ENCODE results near the gene ICE2.

Gene ICE2

DNA sequence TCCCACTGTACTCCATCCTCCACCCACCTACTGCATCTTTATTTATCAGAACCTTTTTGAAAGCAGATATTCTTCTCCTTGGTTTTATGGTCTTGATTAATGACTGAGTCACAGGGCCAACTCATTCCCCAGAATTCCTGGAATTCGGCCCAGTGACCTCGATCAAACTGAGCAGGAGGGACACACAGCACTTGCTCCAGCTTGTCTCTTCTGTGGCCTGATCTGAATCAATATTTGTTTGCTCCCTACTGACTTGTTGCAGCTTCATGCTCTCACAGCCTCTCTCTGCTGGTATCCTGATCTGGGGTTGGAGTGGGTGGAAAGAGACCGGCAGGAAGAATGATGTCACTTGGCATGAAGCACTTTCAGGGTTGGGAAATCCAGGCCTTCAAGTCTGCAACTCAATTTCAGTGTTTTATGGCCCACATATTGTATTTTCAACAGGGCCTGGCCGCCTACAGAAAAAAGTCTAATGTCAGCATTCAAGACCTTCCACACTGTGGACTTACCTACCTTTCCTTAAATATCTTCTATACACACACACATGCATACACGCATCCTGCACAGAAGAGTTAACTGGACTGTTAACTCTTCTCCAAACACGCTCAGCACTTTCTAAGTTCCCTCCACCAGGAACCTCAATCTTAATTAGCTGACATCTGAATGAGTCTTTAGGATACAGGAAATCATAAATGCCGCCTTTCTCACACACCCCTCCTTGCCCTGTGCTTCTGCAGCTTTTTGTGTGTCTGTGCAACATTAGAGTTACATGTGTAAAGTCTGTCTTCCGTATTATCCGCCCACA lies 85.8 kb downstream of the ICE2 start:
- in situ Hi-C loops (cut with MboI; ENCODE audit: low pct_unique_long_range_greater_than_20kb, low sequenced_read_pairs, unreplicated experiment): no loop called here
- DNase-seq (ENCODE audit: low spot score): no peak
- TF ChIP-seq, protein P1, sequence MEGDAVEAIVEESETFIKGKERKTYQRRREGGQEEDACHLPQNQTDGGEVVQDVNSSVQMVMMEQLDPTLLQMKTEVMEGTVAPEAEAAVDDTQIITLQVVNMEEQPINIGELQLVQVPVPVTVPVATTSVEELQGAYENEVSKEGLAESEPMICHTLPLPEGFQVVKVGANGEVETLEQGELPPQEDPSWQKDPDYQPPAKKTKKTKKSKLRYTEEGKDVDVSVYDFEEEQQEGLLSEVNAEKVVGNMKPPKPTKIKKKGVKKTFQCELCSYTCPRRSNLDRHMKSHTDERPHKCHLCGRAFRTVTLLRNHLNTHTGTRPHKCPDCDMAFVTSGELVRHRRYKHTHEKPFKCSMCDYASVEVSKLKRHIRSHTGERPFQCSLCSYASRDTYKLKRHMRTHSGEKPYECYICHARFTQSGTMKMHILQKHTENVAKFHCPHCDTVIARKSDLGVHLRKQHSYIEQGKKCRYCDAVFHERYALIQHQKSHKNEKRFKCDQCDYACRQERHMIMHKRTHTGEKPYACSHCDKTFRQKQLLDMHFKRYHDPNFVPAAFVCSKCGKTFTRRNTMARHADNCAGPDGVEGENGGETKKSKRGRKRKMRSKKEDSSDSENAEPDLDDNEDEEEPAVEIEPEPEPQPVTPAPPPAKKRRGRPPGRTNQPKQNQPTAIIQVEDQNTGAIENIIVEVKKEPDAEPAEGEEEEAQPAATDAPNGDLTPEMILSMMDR (IDR thresholded peaks at IDR 0.05; ENCODE audit: extremely low read depth, insufficient read depth, missing control alignments): no peak

DNA sequence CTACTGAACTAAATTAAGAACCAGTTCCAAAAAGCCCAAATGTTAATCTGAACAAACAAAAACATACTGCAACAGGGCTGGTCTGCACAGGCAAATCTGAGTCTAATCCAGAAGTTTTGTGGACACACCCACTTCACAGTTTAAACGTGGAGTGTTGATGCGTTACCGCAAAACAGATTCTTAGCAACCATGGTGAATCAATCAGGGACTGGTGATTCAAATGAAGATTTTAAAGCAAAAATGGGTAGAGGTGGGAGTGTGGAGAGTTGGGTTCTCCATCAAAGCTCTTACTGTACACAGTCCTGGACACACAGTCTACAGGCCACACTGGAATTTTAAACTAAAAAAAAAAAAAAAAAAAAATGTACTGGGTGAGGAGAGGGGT lies 86.3 kb downstream of the ICE2 start:
- TF ChIP-seq, protein P1 (IDR thresholded peaks at IDR 0.05; ENCODE audit: extremely low read depth, insufficient read depth, missing control alignments): no peak
- in situ Hi-C loops (cut with MboI; ENCODE audit: low pct_unique_long_range_greater_than_20kb, low sequenced_read_pairs, unreplicated experiment): no loop called here
- DNase-seq (ENCODE audit: low spot score): no peak

DNA sequence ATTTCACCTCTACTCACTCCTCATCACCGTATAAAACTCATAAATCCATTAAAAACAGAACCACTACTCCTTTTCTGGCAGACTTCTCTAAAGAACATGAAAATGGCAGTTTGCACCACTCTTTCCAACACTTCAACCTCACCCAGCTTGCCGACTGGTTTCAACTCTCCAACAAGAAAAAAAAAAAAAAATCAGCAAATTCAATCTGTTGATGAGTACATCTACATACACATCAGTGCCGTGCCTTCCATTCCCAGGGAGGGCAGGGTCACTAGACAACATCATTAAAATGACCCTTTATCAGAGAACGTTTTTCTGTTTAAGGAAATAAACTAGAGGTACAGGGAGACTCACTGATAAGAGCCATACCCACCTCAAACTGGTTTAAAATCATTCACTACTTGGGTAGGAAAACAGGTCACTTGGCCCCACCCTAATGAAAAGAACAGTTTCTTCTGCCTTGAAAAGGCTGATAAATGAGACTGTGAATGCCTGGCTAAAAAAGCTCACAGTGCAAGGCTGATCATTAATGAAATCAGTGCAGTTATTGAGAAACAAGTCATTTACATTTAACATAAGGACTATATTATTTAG lies 87.1 kb downstream of the ICE2 start:
- TF ChIP-seq, protein P1 (IDR thresholded peaks at IDR 0.05; ENCODE audit: extremely low read depth, insufficient read depth, missing control alignments): no peak
- in situ Hi-C loops (cut with MboI; ENCODE audit: low pct_unique_long_range_greater_than_20kb, low sequenced_read_pairs, unreplicated experiment): no loop called here
- no peak for DNase-seq (ENCODE audit: low spot score)

DNA sequence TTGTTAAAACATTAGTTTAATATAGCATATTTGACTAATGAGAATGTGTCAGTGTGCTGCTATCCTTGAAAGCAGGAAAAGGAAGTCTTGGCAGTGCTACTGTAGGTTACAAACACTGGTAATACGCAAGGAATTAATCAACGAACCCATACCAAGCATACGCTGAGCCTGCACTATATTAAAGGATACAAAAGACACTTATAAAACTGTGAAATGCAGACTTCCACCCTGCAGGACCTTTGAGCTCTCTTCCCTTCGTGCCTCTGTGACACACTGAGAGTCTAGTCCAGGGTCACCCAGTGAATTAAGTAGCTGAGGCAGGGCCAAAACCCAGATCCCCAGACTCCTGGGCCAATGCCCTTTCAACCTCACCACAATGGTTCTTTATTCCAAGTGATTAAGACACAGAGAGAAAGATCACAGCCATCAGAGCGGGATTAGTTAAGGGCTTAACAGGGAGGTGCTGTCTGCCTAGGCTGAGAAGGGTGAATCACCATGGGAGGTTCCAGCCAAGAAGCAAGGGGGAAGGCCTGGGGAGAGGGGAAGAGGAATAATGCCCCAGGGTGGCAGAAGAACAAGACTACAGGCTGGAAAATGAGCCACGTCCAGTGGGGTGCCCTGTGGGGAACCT lies 88.0 kb downstream of the ICE2 start:
- TF ChIP-seq, protein P1 (IDR thresholded peaks at IDR 0.05; ENCODE audit: extremely low read depth, insufficient read depth, missing control alignments): no peak
- in situ Hi-C loops (cut with MboI; ENCODE audit: low pct_unique_long_range_greater_than_20kb, low sequenced_read_pairs, unreplicated experiment): no loop called here
- no peak for DNase-seq (ENCODE audit: low spot score)

DNA sequence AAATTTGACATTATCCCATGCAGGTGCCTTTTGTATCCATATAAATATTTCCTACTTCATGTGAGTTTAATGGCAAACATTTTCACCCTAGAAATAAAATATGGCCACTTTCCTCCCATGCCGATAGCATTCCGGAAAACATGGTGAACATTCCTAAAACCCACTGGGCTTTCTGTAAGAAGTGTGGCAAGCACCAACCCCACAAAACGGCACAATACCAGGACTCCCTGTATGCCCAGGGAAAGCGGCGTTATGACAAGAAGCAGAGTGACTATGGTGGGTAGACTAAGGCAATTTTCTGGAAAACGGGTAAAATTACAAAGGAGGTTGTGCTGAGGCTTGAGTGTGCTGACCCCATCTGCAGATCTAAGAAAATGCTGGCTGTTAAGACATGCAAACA lies 88.7 kb downstream of the ICE2 start:
- in situ Hi-C loops (cut with MboI; ENCODE audit: low pct_unique_long_range_greater_than_20kb, low sequenced_read_pairs, unreplicated experiment): no loop called here
- TF ChIP-seq, protein P1 (IDR thresholded peaks at IDR 0.05; ENCODE audit: extremely low read depth, insufficient read depth, missing control alignments): no peak
- DNase-seq (ENCODE audit: low spot score): no peak

DNA sequence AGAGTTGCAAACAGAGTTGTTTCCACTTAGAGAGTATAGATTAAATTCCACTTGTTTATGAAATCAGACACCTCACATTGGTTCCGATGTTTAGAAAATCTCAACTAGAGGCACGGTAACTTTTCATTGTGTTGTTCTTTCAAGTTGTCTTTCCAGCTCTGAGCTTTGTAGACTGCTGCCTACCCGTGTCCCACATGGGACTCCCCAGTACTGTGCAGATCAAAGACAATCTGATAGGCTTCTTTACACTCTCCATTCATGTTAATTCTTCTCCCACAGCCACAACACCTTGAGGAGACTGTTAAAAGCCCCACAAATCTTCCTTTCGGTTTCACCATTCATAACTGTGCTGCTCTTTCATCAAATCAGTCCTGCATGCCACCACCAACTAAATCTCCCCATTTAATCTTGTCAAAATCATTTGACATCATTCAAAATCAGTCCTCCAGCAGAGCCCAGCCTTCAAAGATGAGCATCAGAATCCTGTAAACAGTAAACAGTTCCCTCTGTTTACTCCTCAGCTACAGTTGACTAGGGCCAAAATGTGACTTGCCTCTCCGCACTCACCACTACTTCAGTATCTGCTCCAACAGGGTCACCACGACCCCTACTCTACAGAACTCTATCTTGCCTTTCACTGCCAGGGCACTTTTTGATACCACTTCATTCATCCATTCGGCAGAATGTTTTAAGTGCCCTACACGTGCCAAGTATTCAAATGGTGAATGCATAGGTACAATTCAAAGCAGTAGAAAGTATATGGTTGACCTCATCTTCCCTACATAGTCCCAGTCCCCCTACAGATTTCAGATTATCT lies 89.5 kb downstream of the ICE2 start:
- DNase-seq (ENCODE audit: low spot score): peak; percentile 60
- TF ChIP-seq, protein P1 (IDR thresholded peaks at IDR 0.05; ENCODE audit: extremely low read depth, insufficient read depth, missing control alignments): no peak
- in situ Hi-C loops (cut with MboI; ENCODE audit: low pct_unique_long_range_greater_than_20kb, low sequenced_read_pairs, unreplicated experiment): no loop called here

Data from GM13977 (cell line).